ENCODE results near the gene ADCY6. TPM values are rescaled to one million over a fixed set of nuclear protein-coding genes. Genes with fewer than 3 reads are reported as not detected.

Gene ADCY6
- polyA plus RNA-seq (ENCODE audit: insufficient read length in 4 of 4) = 10 to 100 TPM; 82.0 to 98.3 (median 84.1) TPM

- peak in 2 of 4 donors; percentile 72 to 79 for DNase-seq (ENCODE audit: low read depth in 4 of 4, low spot score in 3 of 4)
Measured at GRCh38 chr12:48788854-48789775, at the start of gene ADCY6. TSS of gene ADCY6 (minus strand) at chr12:48789089. CDS start at chr12:48783434, 5,655 bp downstream.

- no peak for DNase-seq (ENCODE audit: low read depth in 4 of 4, low spot score in 3 of 4)
Measured at GRCh38 chr12:48838048-48838447, 49.2 kb upstream of the ADCY6 start.

- no peak for DNase-seq (ENCODE audit: low read depth in 4 of 4, low spot score in 3 of 4)
Measured at GRCh38 chr12:48832321-48833060, 43.6 kb upstream of the ADCY6 start.

GRCh38 chr12:48831257-48831656, 42.4 kb upstream of the ADCY6 start:
- DNase-seq (ENCODE audit: low read depth in 4 of 4, low spot score in 3 of 4) = no peak

GRCh38 chr12:48828841-48829575, 40.1 kb upstream of the ADCY6 start:
- no peak for DNase-seq (ENCODE audit: low read depth in 4 of 4, low spot score in 3 of 4)

GRCh38 chr12:48828293-48828692, 39.4 kb upstream of the ADCY6 start:
- no peak for DNase-seq (ENCODE audit: low read depth in 4 of 4, low spot score in 3 of 4)

GRCh38 chr12:48827513-48828096, 38.7 kb upstream of the ADCY6 start:
- no peak for DNase-seq (ENCODE audit: low read depth in 4 of 4, low spot score in 3 of 4)

GRCh38 chr12:48827026-48827425, 38.1 kb upstream of the ADCY6 start:
- no peak for DNase-seq (ENCODE audit: low read depth in 4 of 4, low spot score in 3 of 4)

- no peak for DNase-seq (ENCODE audit: low read depth in 4 of 4, low spot score in 3 of 4)
Measured at GRCh38 chr12:48826209-48826855, 37.4 kb upstream of the ADCY6 start.

GRCh38 chr12:48824905-48825304, 36.0 kb upstream of the ADCY6 start:
- no peak for DNase-seq (ENCODE audit: low read depth in 4 of 4, low spot score in 3 of 4)

GRCh38 chr12:48824112-48824511, 35.2 kb upstream of the ADCY6 start:
- no peak for DNase-seq (ENCODE audit: low read depth in 4 of 4, low spot score in 3 of 4)

- DNase-seq (ENCODE audit: low read depth in 4 of 4, low spot score in 3 of 4) = no peak
Measured at GRCh38 chr12:48823281-48823680, 34.4 kb upstream of the ADCY6 start.

GRCh38 chr12:48822711-48823110, 33.8 kb upstream of the ADCY6 start:
- no peak for DNase-seq (ENCODE audit: low read depth in 4 of 4, low spot score in 3 of 4)

- DNase-seq (ENCODE audit: low read depth in 4 of 4, low spot score in 3 of 4) = no peak
Measured at GRCh38 chr12:48822139-48822538, 33.2 kb upstream of the ADCY6 start.

GRCh38 chr12:48819986-48820725, 31.3 kb upstream of the ADCY6 start:
- no peak for DNase-seq (ENCODE audit: low read depth in 4 of 4, low spot score in 3 of 4)

GRCh38 chr12:48818831-48819590, 30.1 kb upstream of the ADCY6 start:
- DNase-seq (ENCODE audit: low read depth in 4 of 4, low spot score in 3 of 4) = no peak

- peak in 2 of 4 donors; percentile 49 to 54 for DNase-seq (ENCODE audit: low read depth in 4 of 4, low spot score in 3 of 4)
Measured at GRCh38 chr12:48817873-48818830, 29.3 kb upstream of the ADCY6 start, which contains the start of gene CACNB3. TSS of gene CACNB3 (plus strand) at chr12:48818496. CDS start at chr12:48818930, 434 bp downstream.
